Mucosa of descending colon (tissue), 3 donors: ENCODE data around the gene ST6GALNAC6. TPM values are rescaled to one million over a fixed set of nuclear protein-coding genes. Genes with fewer than 3 reads are reported as not detected.
A peak's percentile ranks its signal among the peaks of the same experiment; 100 is the strongest.

Experiments used
- ATAC-seq: fragments of 200-7000 bp; cut with Tn5 transposase; one replicate; pipeline ENCODE4 v1.9.1; 2020; ENCODE audit warnings: mild to moderate bottlenecking, moderate library complexity
- DNase-seq, 3 donors: peaks; one replicate each; pipeline ENCODE4 v3.0.0-alpha.2; 2020
- H3K36me3 ChIP-seq: fragments of 200-600 bp; one replicate; pipeline ENCODE4 v1.8.0; 2021; ENCODE audit warnings: low read depth, mild to moderate bottlenecking
- H3K4me1 ChIP-seq: fragments of 200-600 bp; one replicate; pipeline ENCODE4 v1.8.0; 2021; ENCODE audit warnings: low read depth, mild to moderate bottlenecking
- H3K4me3 ChIP-seq: fragments of 200-600 bp; one replicate; pipeline ENCODE4 v1.8.0; 2021; ENCODE audit warnings: mild to moderate bottlenecking
- H3K9me3 ChIP-seq: fragments of 200-600 bp; one replicate; pipeline ENCODE4 v1.8.0; 2021; ENCODE audit warnings: mild to moderate bottlenecking
- CTCF ChIP-seq: fragments of 200-600 bp; IDR thresholded peaks from one replicate; pipeline ENCODE4 v1.8.0; 2022; ENCODE audit warnings: antibody characterized with exemption, mild to moderate bottlenecking
- intact Hi-C, 2 donors: fragments of 100-400 bp; cut with DNase I in 1 of 2; cut with micrococcal nuclease in 1 of 2; formaldehyde crosslinking; loops; one replicate each; pipeline versions ENCODE4 v1.11.0 to v1.11.1; 2022; cut with DNase I, micrococcal nuclease
- total RNA-seq, 3 donors: library from RNA; stranded (reverse); fragmentation: NEBNext Ultra II Directional in 2 of 3; extraction: Animal tissue kit (Norgen Biotek cat#: 25700) in 2 of 3; gene quantifications; one replicate each; pipeline versions ENCODE4 v1.2.1 to v1.2.4, GENCODE V29; 2021 to 2023
- donor health status: DM: no; HTN: no; CAD: no; lungs with moderate emphysema.
- donor health status: DM: no; HTN: no; CAD: no.
- donor health status: DM: no; HTN: yes; CAD: no.

ST6GALNAC6 gene
- total RNA-seq, 3 donors from 2014 or later = 121 to 266 (median 175) TPM

DNA sequence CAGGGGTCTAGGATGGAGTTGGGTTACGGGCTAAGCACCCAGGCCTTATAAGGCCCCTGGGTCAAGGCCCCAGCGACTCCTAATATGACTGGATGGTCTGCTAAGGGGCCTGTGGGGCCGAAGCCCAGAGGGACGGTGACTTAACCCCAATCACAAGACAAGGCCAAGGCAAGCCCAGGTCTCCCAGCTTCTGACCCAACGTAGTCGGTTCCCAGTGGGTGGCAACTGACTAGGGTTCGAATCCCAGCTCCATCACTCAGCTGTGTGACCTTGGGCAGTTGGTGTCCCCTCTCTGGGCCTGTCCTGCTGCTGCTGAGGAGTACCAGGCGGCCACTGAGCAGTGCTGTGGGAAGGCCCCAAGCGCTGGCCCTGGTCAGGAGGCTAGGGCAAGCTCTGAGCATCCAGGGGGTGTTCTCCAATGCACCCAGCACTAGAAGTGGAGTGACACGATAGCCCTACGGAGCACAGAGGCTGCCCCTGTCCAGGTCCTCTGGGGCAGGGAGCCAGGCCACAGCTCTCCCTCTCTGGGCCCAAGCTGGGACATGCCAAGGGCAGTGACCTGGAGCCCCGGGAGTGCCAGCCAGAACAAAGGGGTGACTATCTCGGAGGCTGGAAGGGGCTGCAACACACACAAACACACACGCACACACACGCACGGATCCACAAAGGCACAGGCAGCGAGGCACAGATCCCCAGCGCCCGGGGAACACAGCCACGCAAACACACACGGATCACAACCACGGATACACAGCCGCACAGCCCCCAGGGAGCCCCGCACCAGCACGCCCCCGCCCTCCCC, 22.4 kb downstream of the ST6GALNAC6 start:
- ATAC-seq (peak; percentile 32), DNase-seq (peak in 1 of 3 donors; percentile 51)
- TF ChIP-seq CTCF = no peak
- Histone ChIP-seq H3K4me1 (peaks cover 32% of the 10 kb centered on the region), H3K9me3 (no peaks in the 10 kb centered on the region), H3K4me3 (peak overlapping the region; percentile 19), H3K36me3 (no peaks in the 10 kb centered on the region)
- intact Hi-C loops = loop anchor here in 1 of 2 donors (10.0 kb wide), 1 partner anchor 142 kb away; the partner anchor contains the start of gene TOR2A

DNA sequence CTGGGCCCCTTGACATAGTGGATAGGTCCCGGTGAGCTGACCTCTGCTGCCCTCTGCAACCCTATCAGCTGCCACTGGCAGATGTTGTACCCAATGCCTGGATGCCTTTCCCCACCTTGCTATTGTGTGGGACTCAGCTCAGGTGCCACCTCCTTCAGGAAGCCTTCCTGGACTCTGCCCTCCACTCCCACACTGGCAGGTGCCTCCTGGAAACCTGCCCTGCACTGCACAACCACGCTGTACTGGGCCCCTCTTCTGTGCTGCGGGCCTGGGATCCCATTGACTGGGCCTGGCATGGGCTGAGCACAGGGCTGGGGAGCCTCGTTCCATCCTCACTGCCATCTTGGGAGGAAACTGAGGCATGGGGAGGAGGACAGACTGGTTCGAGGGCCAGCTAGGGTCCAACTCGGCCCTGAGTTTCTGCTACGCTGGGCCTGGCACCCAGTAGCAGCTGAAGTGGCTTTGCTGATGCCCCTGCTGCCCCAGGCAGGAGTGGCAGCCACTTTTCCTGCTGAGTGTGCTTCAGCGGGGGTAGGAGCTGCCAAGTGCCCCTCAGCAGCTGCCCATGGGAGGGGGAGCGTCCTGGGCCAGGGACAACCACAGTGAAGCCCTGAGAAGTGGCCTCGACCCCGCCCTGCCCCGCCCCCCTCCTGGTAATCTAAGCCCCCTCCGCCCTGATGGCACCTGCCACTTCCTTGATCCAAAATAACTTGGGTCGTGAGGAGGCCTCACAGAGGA, 23.2 kb downstream of the ST6GALNAC6 start:
- no peaks in the 10 kb centered on the region for H3K9me3 ChIP-seq
- peak in 1 of 3 donors; percentile 24 for DNase-seq
- TF ChIP-seq CTCF = no peak
- intact Hi-C loops = loop anchor here in 1 of 2 donors (10.0 kb wide), 1 partner anchor 141 kb away; the partner anchor contains the start of gene TOR2A
- peaks cover 32% of the 10 kb centered on the region for H3K4me1 ChIP-seq
- no peak overlapping the region for H3K4me3 ChIP-seq
- no peaks in the 10 kb centered on the region for H3K36me3 ChIP-seq
- peak; percentile 64 for ATAC-seq

GRCh38 chr9:127875306-127875966, 24.0 kb downstream of the ST6GALNAC6 start:
- no peak for DNase-seq
- Histone ChIP-seq H3K9me3 (no peaks in the 10 kb centered on the region), H3K4me1 (peaks cover 32% of the 10 kb centered on the region), H3K36me3 (no peaks in the 10 kb centered on the region), H3K4me3 (no peak overlapping the region)
- ATAC-seq = peak; percentile 1
- no peak for TF ChIP-seq CTCF
- intact Hi-C loops = loop anchor here in 1 of 2 donors (10.0 kb wide), 1 partner anchor 141 kb away; the partner anchor contains the start of gene TOR2A

- H3K4me3 ChIP-seq = no peak overlapping the region
- ATAC-seq (peak; percentile 22), DNase-seq (no peak)
- TF ChIP-seq CTCF = no peak
- intact Hi-C loops = loop anchor here in 1 of 2 donors (10.0 kb wide), 1 partner anchor 140 kb away; the partner anchor contains the start of gene TOR2A
- H3K9me3 ChIP-seq = no peaks in the 10 kb centered on the region
- H3K4me1 ChIP-seq = peaks cover 36% of the 10 kb centered on the region
- H3K36me3 ChIP-seq = no peaks in the 10 kb centered on the region
Measured at GRCh38 chr9:127874301-127875221, 24.8 kb downstream of the ST6GALNAC6 start.
